ENCODE results near the gene ZNF43.
"Not testable (repeated sequence)": the region's sequence is repeated elsewhere in the genome, so short reads cannot be mapped to it uniquely, and the experiment has no call there.

The ZNF43 gene

DNA sequence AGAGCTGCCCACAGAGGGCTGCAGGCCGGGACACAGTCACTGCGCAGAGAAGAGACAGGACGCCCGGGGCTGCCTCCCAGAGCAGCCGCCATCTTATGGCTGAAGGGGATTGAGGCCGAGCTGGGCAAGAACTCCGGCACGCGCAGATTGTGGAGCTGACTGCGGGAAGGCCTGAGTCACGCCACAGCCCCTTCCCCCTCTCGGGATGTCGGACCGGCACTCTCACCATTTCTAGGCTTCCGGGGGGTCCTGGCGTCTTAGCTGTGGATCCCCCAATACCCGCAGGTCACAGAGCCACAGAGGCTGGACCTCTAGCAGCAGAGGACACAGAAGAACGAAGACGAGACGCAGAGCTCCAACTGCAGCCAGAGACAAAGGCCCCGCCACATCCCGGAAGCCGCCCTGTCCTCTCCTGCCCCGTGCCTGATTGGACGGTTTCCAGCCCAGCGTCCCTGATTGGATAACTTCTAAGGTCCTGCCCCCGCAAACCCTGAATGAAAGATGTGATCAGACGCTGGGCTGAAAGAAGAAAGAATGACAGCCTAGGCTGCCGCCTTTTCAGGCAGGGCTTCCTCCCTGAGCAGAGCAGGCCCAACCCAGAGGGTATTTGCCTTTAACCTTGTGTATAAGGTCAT is at the start of gene ZNF43:
Gene ZNF43, minus strand, starts transcription at position 373 of the 635 bp plus-strand sequence. Its CDS starts 144 bp downstream, at position 229.
- peak; percentile 74 for DNase-seq (ENCODE audit: low spot score)

DNA sequence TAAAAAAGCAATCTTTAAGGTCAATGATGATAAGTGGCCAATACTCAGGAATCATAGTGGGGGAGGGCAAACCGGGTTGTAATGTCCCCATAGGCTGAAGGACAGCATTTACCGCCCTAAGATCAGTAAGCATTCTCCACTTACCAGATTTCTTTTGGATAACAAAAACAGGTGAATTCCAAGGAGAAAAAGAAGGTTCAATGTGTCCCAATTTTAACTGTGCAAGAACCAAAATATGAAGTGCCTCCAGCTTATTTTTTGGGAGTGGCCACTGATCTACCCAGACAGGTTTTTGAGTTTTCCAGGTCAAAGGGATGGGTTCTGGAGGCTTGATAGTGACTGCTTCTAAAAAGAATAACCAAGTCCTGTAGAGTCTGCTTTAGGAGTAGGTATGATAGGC is 49.5 kb upstream of the ZNF43 start:
- not testable (repeated sequence) for DNase-seq (ENCODE audit: low spot score)

- DNase-seq (ENCODE audit: low spot score), result not testable (repeated sequence)
Observed at GRCh38 chr19:21884786-21885185, 48.8 kb upstream of the ZNF43 start.

DNA sequence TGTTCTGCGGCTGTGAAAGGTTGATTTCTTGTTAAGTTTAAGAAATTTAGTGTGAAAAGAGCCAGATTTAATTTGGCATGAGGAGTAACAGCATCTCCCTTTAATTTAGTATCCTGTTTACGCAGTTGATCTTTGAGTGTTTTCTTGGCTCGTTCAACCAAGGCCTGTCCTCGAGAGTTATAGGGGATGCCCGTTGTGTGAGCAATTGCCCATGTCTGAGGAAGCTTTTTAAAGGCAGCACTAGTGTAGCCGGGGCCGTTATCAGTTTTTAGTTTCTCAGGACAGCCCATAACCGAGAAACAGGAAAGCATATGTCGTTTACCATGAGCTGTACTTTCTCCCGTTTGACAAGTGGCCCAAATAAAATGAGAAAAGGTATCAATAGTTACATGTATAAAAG is 47.5 kb upstream of the ZNF43 start:
- no peak for DNase-seq (ENCODE audit: low spot score)

GRCh38 chr19:21880761-21881160 is 44.8 kb upstream of the ZNF43 start:
- not testable (repeated sequence) for DNase-seq (ENCODE audit: low spot score)

GRCh38 chr19:21878646-21879045 is 42.7 kb upstream of the ZNF43 start:
- no peak for DNase-seq (ENCODE audit: low spot score)

- DNase-seq (ENCODE audit: low spot score), result no peak
Observed at GRCh38 chr19:21877976-21878375, 42.0 kb upstream of the ZNF43 start.

DNA sequence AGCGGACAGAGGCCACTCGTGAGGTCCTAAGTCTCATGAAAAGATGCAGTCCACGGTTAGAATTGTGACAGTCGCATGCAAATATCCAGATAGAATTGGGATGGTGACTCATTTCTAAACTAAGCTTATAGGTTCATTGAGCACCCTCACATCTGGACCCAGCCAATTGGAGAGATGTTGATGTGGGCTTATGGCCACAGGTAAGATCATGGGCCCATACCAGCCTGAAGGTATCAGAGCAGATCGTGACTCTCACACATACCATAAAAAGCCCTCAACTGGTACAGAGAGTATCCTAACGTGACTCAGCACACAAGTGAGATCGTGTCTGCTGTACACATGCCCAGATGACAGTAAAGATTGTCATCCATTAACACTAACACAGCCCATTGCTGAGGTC is 40.6 kb upstream of the ZNF43 start:
- not testable (repeated sequence) for DNase-seq (ENCODE audit: low spot score)

- no peak for DNase-seq (ENCODE audit: low spot score)
Observed at GRCh38 chr19:21856773-21857514, 21.0 kb upstream of the ZNF43 start.

- DNase-seq (ENCODE audit: low spot score), result peak; percentile 85
Observed at GRCh38 chr19:21851596-21852345, 15.8 kb upstream of the ZNF43 start.

DNA sequence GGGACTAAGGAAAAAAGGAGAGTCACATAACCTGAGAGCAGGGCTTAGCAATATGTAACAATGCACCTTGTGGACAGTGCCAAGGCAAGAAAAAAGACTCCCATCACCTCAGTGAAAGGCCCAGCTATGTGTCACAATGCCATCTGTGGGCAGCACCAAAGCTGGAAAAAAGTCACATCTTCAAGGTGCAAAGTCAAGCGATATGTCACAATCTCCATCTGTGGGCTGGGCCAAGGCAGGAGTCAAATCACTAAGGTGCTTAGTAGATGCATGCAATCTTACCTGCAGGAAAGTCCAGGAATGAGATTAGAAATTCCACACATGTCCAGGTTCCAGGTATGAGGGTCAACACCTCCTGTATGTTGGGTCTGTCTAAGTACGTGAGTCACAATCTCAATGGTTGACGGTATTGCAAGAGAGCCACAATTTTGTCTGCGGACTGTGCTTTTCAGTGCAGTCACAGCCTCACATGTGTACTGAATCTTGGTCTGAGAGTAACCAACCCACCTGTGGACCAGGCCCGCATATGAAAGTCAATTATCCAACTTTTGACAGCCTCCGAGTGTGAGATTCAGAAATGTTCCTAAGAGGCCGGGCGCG is 14.8 kb upstream of the ZNF43 start:
- DNase-seq (ENCODE audit: low spot score), result no peak

- DNase-seq (ENCODE audit: low spot score), result no peak
Observed at GRCh38 chr19:21848706-21849105, 12.7 kb upstream of the ZNF43 start.

- no peak for DNase-seq (ENCODE audit: low spot score)
Observed at GRCh38 chr19:21843081-21843480, 7.1 kb upstream of the ZNF43 start.

DNA sequence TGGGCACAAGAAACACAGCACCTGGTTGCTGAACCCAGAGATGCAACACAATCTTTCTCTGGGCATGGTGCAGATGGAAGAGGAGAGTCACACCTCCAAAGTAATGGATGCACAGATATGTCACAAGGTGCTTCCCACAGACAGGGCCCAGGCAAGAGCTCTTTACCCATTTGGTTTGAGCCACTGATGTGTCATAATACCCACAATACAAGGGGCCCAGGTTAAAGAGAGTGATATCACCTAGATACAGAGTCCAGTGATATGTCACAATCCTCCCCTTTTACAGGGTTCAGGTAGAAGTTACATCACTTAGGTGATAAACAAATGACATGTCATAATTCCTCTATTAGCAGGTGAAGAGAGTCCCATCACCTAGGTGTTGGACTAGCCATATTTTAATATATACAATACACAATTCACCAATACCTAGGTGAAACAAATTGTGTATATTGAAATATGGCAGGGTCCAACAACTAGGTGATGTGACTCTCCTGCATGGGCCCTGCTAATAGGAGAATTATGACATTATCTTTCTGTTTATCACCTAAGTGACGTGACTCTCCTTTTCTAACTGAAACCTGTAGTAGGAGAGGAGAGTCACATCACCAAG is 5.6 kb upstream of the ZNF43 start:
- no peak for DNase-seq (ENCODE audit: low spot score)

GRCh38 chr19:21841081-21841480 is 5.1 kb upstream of the ZNF43 start:
- DNase-seq (ENCODE audit: low spot score), result no peak

GRCh38 chr19:21839976-21840375 is 4.0 kb upstream of the ZNF43 start:
- no peak for DNase-seq (ENCODE audit: low spot score)

DNA sequence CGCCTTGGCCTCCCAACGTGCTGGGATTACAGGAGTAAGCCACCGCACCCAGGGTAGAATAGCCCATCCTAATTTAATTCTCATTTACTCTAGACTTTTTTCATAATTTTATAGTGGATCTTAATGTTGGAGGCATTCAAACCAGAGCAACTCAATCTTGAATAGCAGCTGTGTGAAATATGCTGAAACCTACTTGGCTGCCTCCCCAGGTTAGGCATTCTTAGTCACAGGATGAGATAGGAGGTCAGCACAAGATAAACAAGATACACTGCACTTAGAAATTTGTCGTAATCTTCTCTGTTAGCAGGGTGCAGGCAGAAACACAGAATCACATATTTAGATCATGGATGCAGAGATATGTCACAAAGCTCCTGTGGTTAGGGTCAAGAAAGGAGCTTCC is 2.7 kb upstream of the ZNF43 start:
- no peak for DNase-seq (ENCODE audit: low spot score)

DNA sequence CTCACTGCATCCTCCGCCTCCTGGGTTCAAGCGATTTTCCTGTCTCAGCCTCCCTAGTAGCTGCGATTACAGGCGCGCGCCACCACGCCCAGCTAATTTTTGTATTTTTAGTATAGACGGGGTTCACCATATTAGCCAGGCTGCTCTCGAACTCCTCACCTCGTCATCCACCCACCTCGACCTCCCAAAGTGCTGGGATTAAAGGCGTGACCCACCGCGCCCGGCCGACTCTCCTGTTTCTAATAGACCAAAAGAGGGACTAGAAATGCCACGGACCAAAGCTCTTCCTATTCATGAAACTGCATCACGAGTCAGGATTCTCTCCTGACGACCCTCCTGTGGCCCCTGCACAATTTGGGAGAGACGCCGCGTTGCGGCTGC is 563 bp downstream of the ZNF43 start:
- DNase-seq (ENCODE audit: low spot score), result no peak

GRCh38 chr19:21833733-21834132 is 2.2 kb downstream of the ZNF43 start:
- DNase-seq (ENCODE audit: low spot score), result no peak

- no peak for DNase-seq (ENCODE audit: low spot score)
Observed at GRCh38 chr19:21824679-21825078, 11.3 kb downstream of the ZNF43 start.

DNA sequence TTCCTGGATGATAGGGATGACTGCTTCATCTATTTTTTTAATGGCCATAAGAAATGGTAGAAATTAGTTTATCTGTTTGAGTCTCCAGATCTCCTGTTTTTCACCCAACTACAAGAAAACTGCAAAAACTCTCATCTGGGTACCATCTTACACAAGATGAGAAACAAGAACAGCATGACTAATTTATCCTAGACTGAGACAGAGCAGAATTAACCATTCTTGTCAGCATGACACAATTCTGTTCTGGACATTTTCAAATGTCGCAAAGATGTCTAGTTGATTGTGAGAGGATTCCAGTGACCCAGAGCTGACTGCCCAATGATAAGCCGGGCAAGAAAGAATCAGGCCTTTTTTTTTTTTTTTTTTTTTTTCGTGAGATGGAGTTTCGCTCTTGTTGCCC is 12.8 kb downstream of the ZNF43 start:
- DNase-seq (ENCODE audit: low spot score), result no peak

GRCh38 chr19:21812448-21812847 is 23.5 kb downstream of the ZNF43 start:
- DNase-seq (ENCODE audit: low spot score), result no peak
